Neuronal stem cell (in vitro differentiated cells): ENCODE measurements around the gene MUSTN1.

Experiments used
- DNase-seq: peaks from one replicate; pipeline ENCODE4 v3.0.0-alpha.2; 2013; ENCODE audit warnings: low spot score
- H2AFZ ChIP-seq: one replicate; pipeline ENCODE4 v1.6.1; 2013; ENCODE audit warnings: mild to moderate bottlenecking, low read length, inconsistent platforms
- H2AK5ac ChIP-seq: 2 replicates; pipeline ENCODE4 v1.6.1; 2013; ENCODE audit warnings: low read depth, mild to moderate bottlenecking, inconsistent platforms, low read length, moderate library complexity, mixed read lengths
- H2BK120ac ChIP-seq: 2 replicates; pipeline ENCODE4 v1.6.1; 2013; ENCODE audit warnings: low read depth, mild to moderate bottlenecking, inconsistent platforms, low read length, moderate library complexity, mixed read lengths
- H2BK12ac ChIP-seq: one replicate; pipeline ENCODE4 v1.6.1; 2013; ENCODE audit warnings: low read length, inconsistent platforms
- H2BK15ac ChIP-seq: 2 replicates; pipeline ENCODE4 v1.6.1; 2013; ENCODE audit warnings: mild to moderate bottlenecking, low read length, inconsistent platforms, mixed read lengths
- H2BK5ac ChIP-seq: one replicate; pipeline ENCODE4 v1.6.1; 2013; ENCODE audit warnings: inconsistent platforms, mild to moderate bottlenecking, low read length, moderate library complexity
- H3K14ac ChIP-seq: one replicate; pipeline ENCODE4 v1.6.1; 2013; ENCODE audit warnings: low read length, inconsistent platforms
- H3K18ac ChIP-seq: 2 replicates; pipeline ENCODE4 v1.6.1; 2013; ENCODE audit warnings: low read length, inconsistent platforms
- H3K23ac ChIP-seq: 2 replicates; pipeline ENCODE4 v1.6.1; 2013; ENCODE audit warnings: low read depth, mild to moderate bottlenecking, mixed read lengths, low read length, inconsistent platforms; ENCODE audit not compliant: poor library complexity
- H3K27ac ChIP-seq: replicated peaks from 3 replicates; pipeline ENCODE4 v1.5.1; 2013; ENCODE audit warnings: low read length, inconsistent platforms
- H3K27me3 ChIP-seq, 3 experiments: 2 replicates each; pipeline ENCODE4 v1.6.1; 2013; ENCODE audit warnings: low read length in 3 of 3, mild to moderate bottlenecking in 2 of 3, inconsistent platforms in 1 of 3, low read depth in 1 of 3, mixed read lengths in 1 of 3, moderate library complexity in 1 of 3; ENCODE audit not compliant: control insufficient read depth in 3 of 3, insufficient read depth in 3 of 3
- H3K36me3 ChIP-seq, 2 donors: replicated peaks in 1 of 2; 2 replicates each; pipeline ENCODE4 v1.6.1; 2013; ENCODE audit warnings: low read length in 2 of 2; ENCODE audit not compliant: control insufficient read depth in 2 of 2, insufficient read depth in 2 of 2
- H3K4ac ChIP-seq: 2 replicates; pipeline ENCODE4 v1.6.1; 2013; ENCODE audit warnings: inconsistent platforms, mild to moderate bottlenecking, low read length, moderate library complexity
- H3K4me1 ChIP-seq, 2 donors: 1 replicate in 1 of 2; 2 replicates in 1 of 2; pipeline ENCODE4 v1.6.1; 2013; ENCODE audit warnings: low read length in 2 of 2, low read depth in 1 of 2; ENCODE audit not compliant: control insufficient read depth in 2 of 2, insufficient read depth in 1 of 2
- H3K4me2 ChIP-seq: one replicate; pipeline ENCODE4 v1.6.1; 2013; ENCODE audit warnings: mild to moderate bottlenecking, low read length, inconsistent platforms; ENCODE audit not compliant: insufficient read depth, poor library complexity, severe bottlenecking
- H3K4me3 ChIP-seq, 2 donors: 2 replicates each; pipeline ENCODE4 v1.5.1; 2013; ENCODE audit warnings: low read length in 2 of 2, mild to moderate bottlenecking in 2 of 2, inconsistent platforms in 1 of 2, moderate library complexity in 1 of 2
- H3K79me1 ChIP-seq: one replicate; pipeline ENCODE4 v1.6.1; 2013; ENCODE audit warnings: low read depth, mild to moderate bottlenecking, inconsistent platforms, low read length, moderate library complexity
- H3K9ac ChIP-seq: one replicate; pipeline ENCODE4 v1.6.1; 2013; ENCODE audit warnings: mild to moderate bottlenecking, low read depth, low read length, inconsistent platforms; ENCODE audit not compliant: poor library complexity
- H3K9me3 ChIP-seq, 2 donors: replicated peaks in 1 of 2; 2 replicates each; pipeline versions ENCODE3 to v1.6.1; 2013; ENCODE audit warnings: low read length in 2 of 2, mild to moderate bottlenecking in 2 of 2, inconsistent platforms in 1 of 2, low read depth in 1 of 2, mixed read lengths in 1 of 2, moderate library complexity in 1 of 2; ENCODE audit not compliant: control insufficient read depth in 2 of 2, insufficient read depth in 1 of 2
- H4K8ac ChIP-seq: one replicate; pipeline ENCODE4 v1.6.1; 2013; ENCODE audit warnings: low read depth, mild to moderate bottlenecking, inconsistent platforms, low read length, moderate library complexity
- H4K91ac ChIP-seq: one replicate; pipeline ENCODE4 v1.6.1; 2013; ENCODE audit warnings: low read length, low read depth, mild to moderate bottlenecking, inconsistent platforms; ENCODE audit not compliant: poor library complexity
- WGBS, 2 donors: extraction: QIAGEN DNeasy Blood & Tissue Kit; methylation state at CpG; one replicate each; pipeline ENCODE4 v1.1.7; 2013; ENCODE audit warnings: missing lambda C conversion rate in 2 of 2, mixed read lengths in 1 of 2; ENCODE audit not compliant: insufficient read length in 2 of 2, insufficient replicate concordance in 1 of 2; ENCODE audit errors: extremely low coverage in 2 of 2; 5-methylcytosine and 5-hydroxymethylcytosine counted together

Gene MUSTN1

DNA sequence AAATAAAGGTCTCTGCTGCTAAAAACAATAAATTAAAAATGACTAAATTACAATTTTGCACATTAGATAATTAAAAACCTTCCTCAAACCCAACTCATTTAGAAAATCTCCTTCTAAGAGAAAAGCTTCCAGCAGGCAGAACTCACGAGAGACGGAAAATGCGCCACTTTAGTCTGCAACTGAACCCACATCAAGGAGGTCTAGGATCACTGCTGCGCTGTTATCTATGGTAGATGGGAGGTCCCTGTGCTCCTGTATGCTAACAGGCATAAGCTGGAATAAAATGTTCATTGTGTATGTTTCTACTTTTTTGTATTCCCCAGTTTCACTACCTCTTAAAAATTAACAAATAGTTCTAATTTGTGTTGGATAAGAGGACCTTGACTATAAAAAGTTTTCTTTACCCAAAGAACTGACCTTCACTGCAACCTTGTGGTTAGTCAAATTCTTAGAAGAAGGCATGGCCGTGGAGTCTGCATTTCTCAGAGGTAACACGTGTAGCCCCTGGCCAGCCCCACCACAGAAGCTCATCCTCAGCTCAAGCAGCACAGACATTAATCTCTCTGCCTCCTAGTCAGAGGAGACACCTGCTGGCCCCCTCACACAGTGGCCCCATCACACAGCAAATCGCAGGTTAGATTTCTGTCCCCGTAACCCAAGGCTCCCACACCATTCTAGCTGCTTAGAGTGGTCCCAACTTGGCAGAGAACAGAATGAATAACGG lies 40.2 kb upstream of the MUSTN1 start:
- H3K4me2 ChIP-seq = no peak overlapping the region
- H3K18ac ChIP-seq = no peak overlapping the region
- H4K91ac ChIP-seq = no peak overlapping the region
- no peak overlapping the region for H3K14ac ChIP-seq
- H3K27me3 ChIP-seq = no peaks in the 10 kb centered on the region
- H2BK5ac ChIP-seq = no peak overlapping the region
- DNase-seq = no peak
- H3K4me1 ChIP-seq = peaks cover 0 to 11% of the 10 kb centered on the region in 2 donors
- H3K9ac ChIP-seq = no peak overlapping the region
- no peak overlapping the region for H2AK5ac ChIP-seq
- no peak overlapping the region for H3K4me3 ChIP-seq
- no peak overlapping the region for H3K27ac ChIP-seq
- no peak overlapping the region for H2BK15ac ChIP-seq
- WGBS, 2 donors = no CpG with 5 or more reads among the region's 9 CpGs
- H2BK120ac ChIP-seq = no peak overlapping the region
- peaks cover 0 to 2% of the 10 kb centered on the region in 2 donors for H3K9me3 ChIP-seq
- no peak overlapping the region for H2AFZ ChIP-seq
- H4K8ac ChIP-seq = no peak overlapping the region
- peaks cover 2% of the 10 kb centered on the region for H3K79me1 ChIP-seq
- no peak overlapping the region for H2BK12ac ChIP-seq
- no peak overlapping the region for H3K4ac ChIP-seq
- H3K36me3 ChIP-seq = peaks cover 0 to 7% of the 10 kb centered on the region in 2 donors
- H3K23ac ChIP-seq = no peak overlapping the region

DNA sequence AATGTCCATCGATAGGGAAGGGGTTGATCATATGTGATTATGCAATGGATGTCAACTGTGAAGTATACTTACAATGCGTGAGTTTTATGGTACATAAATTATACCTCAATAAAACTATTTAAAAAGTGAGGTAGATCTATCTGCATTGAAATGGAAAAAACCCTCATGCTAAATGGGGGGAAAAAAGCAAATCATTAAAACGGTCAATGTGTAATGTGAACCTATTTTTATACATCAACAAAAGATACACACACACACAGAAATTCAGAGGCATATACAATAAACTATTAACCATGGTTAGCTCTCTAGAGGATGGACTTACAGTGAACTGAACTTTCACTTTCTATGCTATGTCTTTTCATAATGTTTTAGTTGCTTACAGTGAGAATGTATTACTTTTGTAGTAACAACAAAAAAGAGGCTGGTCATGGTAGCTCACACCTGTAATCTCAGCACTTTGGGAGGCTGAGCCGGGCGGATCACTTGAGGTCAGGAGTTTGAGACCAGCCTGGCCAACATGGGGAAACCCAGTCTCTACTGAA lies 39.4 kb upstream of the MUSTN1 start:
- Histone ChIP-seq H3K9me3 (peaks cover 0 to 2% of the 10 kb centered on the region in 2 donors), H3K4ac (no peak overlapping the region), H2BK5ac (no peak overlapping the region), H2BK120ac (no peak overlapping the region), H3K9ac (no peak overlapping the region), H3K4me1 (peaks cover 0 to 11% of the 10 kb centered on the region in 2 donors), H3K14ac (no peak overlapping the region), H3K79me1 (peaks cover 2% of the 10 kb centered on the region), H3K4me3 (no peak overlapping the region), H2BK12ac (no peak overlapping the region), H4K8ac (no peak overlapping the region), H2BK15ac (no peak overlapping the region), H3K27ac (no peak overlapping the region), H2AK5ac (no peak overlapping the region), H3K4me2 (no peak overlapping the region), H4K91ac (no peak overlapping the region), H3K36me3 (peaks cover 0 to 5% of the 10 kb centered on the region in 2 donors), H3K18ac (no peak overlapping the region), H3K27me3 (no peaks in the 10 kb centered on the region), H3K23ac (no peak overlapping the region), H2AFZ (no peak overlapping the region)
- DNase-seq = no peak
- no CpG with 5 or more reads among the region's 5 CpGs for WGBS, 2 donors

DNA sequence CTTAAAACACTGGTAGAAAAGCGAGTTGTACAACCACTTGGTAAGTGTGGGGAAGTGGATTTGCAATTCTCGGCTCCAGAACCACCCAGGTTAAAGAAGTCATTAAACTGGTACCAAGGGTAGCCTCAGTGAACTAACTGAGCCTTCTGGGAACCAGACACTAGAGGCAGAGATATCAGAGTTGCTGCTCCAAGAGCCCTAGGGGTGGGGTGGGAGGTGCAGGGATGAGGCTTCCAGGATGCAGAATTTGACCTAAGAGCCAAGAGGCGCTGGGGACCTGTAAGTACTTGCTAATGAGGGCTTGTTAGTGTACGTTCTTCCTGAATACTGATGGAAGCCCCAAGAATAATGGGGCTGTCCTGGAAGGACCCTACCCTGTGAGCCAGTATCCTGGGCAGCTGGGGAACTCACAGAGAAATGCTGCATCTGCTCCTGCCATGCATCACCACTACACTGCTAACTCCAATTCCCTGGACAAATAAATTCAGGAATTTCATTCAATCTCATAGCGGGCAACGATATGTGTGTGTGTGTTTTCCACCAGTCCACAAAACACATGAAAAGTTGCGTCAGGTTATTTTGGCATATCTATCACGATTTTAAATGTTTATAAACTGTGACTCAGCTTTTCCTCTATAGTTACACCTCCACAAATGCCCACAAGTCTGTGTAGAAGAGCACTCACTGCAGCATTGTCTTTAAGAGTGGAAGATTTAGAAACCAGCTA lies 38.8 kb upstream of the MUSTN1 start:
- Histone ChIP-seq H3K36me3 (no peaks in the 10 kb centered on the region), H2AK5ac (no peak overlapping the region), H2BK15ac (no peak overlapping the region), H3K4ac (no peak overlapping the region), H4K91ac (no peak overlapping the region), H3K4me3 (no peak overlapping the region), H2BK120ac (no peak overlapping the region), H2AFZ (no peak overlapping the region), H3K27ac (no peak overlapping the region), H3K14ac (no peak overlapping the region), H4K8ac (no peak overlapping the region), H3K9me3 (peaks cover 0 to 2% of the 10 kb centered on the region in 2 donors), H3K9ac (no peak overlapping the region), H3K18ac (no peak overlapping the region), H3K79me1 (peaks cover 4% of the 10 kb centered on the region), H3K4me1 (peaks cover 0 to 11% of the 10 kb centered on the region in 2 donors), H3K4me2 (no peak overlapping the region), H3K23ac (no peak overlapping the region), H2BK5ac (no peak overlapping the region), H2BK12ac (no peak overlapping the region), H3K27me3 (no peaks in the 10 kb centered on the region)
- no peak for DNase-seq
- no CpG with 5 or more reads among the region's 8 CpGs for WGBS, 2 donors

DNA sequence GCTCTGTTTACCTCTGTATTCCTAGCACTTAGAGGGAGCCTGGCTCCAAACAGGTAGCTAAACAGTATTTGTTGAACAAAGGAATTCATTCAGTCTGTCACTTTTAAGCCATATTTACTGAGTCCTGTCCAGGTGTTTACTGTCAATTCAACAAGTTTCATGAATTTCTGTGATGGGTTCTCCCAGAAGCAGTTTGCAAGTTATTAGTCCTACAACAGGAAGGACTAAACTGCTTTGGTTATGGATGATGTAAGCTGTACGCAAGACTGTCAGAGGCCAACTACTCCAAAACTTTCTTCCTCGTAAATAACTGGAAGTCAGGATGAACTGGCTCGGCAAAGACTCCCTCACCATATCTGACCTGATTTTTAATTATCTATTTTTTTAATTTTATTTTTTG lies 37.4 kb upstream of the MUSTN1 start:
- H2AFZ ChIP-seq = no peak overlapping the region
- H2BK12ac ChIP-seq = no peak overlapping the region
- no peak overlapping the region for H4K8ac ChIP-seq
- H3K14ac ChIP-seq = no peak overlapping the region
- no peaks in the 10 kb centered on the region for H3K27me3 ChIP-seq
- H3K23ac ChIP-seq = no peak overlapping the region
- WGBS, 2 donors = no CpG with 5 or more reads among the region's 3 CpGs
- no peak overlapping the region for H2BK120ac ChIP-seq
- H2BK15ac ChIP-seq = no peak overlapping the region
- H3K4me2 ChIP-seq = no peak overlapping the region
- H3K79me1 ChIP-seq = peaks cover 4% of the 10 kb centered on the region
- H4K91ac ChIP-seq = no peak overlapping the region
- no peak overlapping the region for H2BK5ac ChIP-seq
- H3K4me1 ChIP-seq = peaks cover 0 to 11% of the 10 kb centered on the region in 2 donors
- no peak overlapping the region for H3K9ac ChIP-seq
- H3K4ac ChIP-seq = no peak overlapping the region
- no peak overlapping the region for H3K4me3 ChIP-seq
- H3K36me3 ChIP-seq = no peaks in the 10 kb centered on the region
- no peak for DNase-seq
- no peak overlapping the region for H3K18ac ChIP-seq
- no peak overlapping the region for H2AK5ac ChIP-seq
- no peaks in the 10 kb centered on the region for H3K9me3 ChIP-seq
- H3K27ac ChIP-seq = no peak overlapping the region
